Lung (tissue), 12 donors: Measurements from ENCODE around the gene HACD4. TPM values are rescaled to one million over a fixed set of nuclear protein-coding genes. Genes with fewer than 3 reads are reported as not detected.

Experiments
- ATAC-seq: fragments of 200-7000 bp; cut with Tn5 transposase; one replicate; pipeline ENCODE4 v1.9.1; 2020; ENCODE audit warnings: moderate number of reproducible peaks; ENCODE audit not compliant: insufficient read depth, low FRiP score
- DNase-seq, 3 donors: peaks; one replicate each; pipeline ENCODE4 v3.0.0-alpha.2; 2013 to 2017
- H3K27ac ChIP-seq, 2 donors: one replicate each; pipeline ENCODE4 v1.5.1; 2013; ENCODE audit warnings: mild to moderate bottlenecking in 2 of 2, moderate library complexity in 2 of 2, control low read depth in 1 of 2, inconsistent platforms in 1 of 2, low read depth in 1 of 2, low read length in 1 of 2
- H3K27me3 ChIP-seq, 3 donors: one replicate each; pipeline ENCODE4 v1.5.1; 2013; ENCODE audit warnings: low read length in 2 of 3; ENCODE audit not compliant: control insufficient read depth in 3 of 3, insufficient read depth in 3 of 3
- H3K36me3 ChIP-seq, 4 donors: one replicate each; pipeline ENCODE4 v1.5.1; 2013; ENCODE audit warnings: low read length in 4 of 4, mild to moderate bottlenecking in 1 of 4, moderate library complexity in 1 of 4; ENCODE audit not compliant: control insufficient read depth in 4 of 4, insufficient read depth in 4 of 4
- H3K4me1 ChIP-seq, 5 donors: one replicate each; pipeline ENCODE4 v1.5.1; 2013; ENCODE audit warnings: low read length in 5 of 5, mild to moderate bottlenecking in 2 of 5, moderate library complexity in 1 of 5; ENCODE audit not compliant: control insufficient read depth in 5 of 5, insufficient read depth in 5 of 5
- H3K4me3 ChIP-seq: one replicate; pipeline ENCODE4 v1.5.1; 2013; ENCODE audit warnings: mild to moderate bottlenecking, control low read depth, moderate library complexity
- H3K9ac ChIP-seq, 2 donors: one replicate each; pipeline ENCODE4 v1.5.1; 2013; ENCODE audit warnings: low read length in 2 of 2, control low read depth in 1 of 2; ENCODE audit not compliant: insufficient read depth in 1 of 2
- H3K9me3 ChIP-seq, 4 donors: one replicate each; pipeline ENCODE4 v1.5.1; 2013; ENCODE audit warnings: low read length in 3 of 4, mild to moderate bottlenecking in 1 of 4, moderate library complexity in 1 of 4; ENCODE audit not compliant: control insufficient read depth in 4 of 4, insufficient read depth in 3 of 4
- whole genome bisulfite sequencing, 2 donors: extraction: QIAGEN DNeasy Blood & Tissue Kit; methylation state at CpG; one replicate each; pipeline ENCODE4 v1.1.7; 2013; 5-methylcytosine and 5-hydroxymethylcytosine counted together
- polyA plus RNA-seq, 2 donors: library from polyadenylated mRNA; stranded (reverse); fragments of 200-250 nt; gene quantifications; one replicate each; pipeline ENCODE4 v1.2.1, GENCODE V29; 2013
- total RNA-seq, 2 donors: library from RNA; depleted of rRNA in 1 of 2; stranded (reverse); fragments of >200 nt in 1 of 2; gene quantifications; one replicate each; pipeline ENCODE4 v1.2.1, GENCODE V29; 2014 to 2021
- TF ChIP-seq, protein P1 (sequence below): IDR thresholded peaks from 2 replicates; pipeline ENCODE4 v1.5.1; 2012; ENCODE audit warnings: mild to moderate bottlenecking; ENCODE audit errors: control extremely low read depth, extremely low read depth
- donor health status: control.
- donor health status: control.
- donor health status: Bipolar disorder and iron deficiency.
- donor health status: healthy.
- donor health status: DM: yes; HTN: yes; CAD: no.

The HACD4 gene
- total and polyA plus RNA-seq, 4 donors: 2.7 to 15.2 (median 4.8) TPM

DNA sequence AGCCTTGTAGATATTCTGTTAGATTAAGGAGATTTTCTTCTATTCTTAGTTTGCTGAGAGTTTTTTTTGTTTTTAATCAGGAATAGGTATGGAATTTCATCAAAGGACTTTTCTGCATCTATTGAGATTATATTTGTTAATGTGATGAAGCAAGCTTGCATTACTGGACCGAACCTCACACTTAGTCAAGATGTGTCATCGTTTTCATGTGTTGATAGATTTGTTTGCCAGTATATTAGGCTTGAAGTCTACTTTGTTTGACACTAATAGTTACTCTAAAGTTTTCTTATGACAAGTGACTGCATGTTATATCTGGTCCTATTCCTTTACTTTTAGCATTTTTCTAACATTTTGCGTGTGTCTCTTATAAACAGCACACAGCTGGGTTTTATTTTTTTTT is 12.4 kb upstream of the HACD4 start:
- no peak for ATAC-seq
- no peaks in the 10 kb centered on the region for H3K4me1 ChIP-seq
- TF ChIP-seq, protein P1, sequence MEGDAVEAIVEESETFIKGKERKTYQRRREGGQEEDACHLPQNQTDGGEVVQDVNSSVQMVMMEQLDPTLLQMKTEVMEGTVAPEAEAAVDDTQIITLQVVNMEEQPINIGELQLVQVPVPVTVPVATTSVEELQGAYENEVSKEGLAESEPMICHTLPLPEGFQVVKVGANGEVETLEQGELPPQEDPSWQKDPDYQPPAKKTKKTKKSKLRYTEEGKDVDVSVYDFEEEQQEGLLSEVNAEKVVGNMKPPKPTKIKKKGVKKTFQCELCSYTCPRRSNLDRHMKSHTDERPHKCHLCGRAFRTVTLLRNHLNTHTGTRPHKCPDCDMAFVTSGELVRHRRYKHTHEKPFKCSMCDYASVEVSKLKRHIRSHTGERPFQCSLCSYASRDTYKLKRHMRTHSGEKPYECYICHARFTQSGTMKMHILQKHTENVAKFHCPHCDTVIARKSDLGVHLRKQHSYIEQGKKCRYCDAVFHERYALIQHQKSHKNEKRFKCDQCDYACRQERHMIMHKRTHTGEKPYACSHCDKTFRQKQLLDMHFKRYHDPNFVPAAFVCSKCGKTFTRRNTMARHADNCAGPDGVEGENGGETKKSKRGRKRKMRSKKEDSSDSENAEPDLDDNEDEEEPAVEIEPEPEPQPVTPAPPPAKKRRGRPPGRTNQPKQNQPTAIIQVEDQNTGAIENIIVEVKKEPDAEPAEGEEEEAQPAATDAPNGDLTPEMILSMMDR: no peak
- H3K27me3 ChIP-seq: no peaks in the 10 kb centered on the region
- no peak overlapping the region for H3K9ac ChIP-seq
- H3K27ac ChIP-seq: no peak overlapping the region
- DNase-seq: no peak
- H3K9me3 ChIP-seq: peaks cover 0 to 1% (median 0%) of the 10 kb centered on the region in 4 donors
- WGBS, 2 donors: 83 to 95% methylated on average over 3 of the region's 3 CpGs
- no peak overlapping the region for H3K4me3 ChIP-seq
- H3K36me3 ChIP-seq: no peaks in the 10 kb centered on the region

DNA sequence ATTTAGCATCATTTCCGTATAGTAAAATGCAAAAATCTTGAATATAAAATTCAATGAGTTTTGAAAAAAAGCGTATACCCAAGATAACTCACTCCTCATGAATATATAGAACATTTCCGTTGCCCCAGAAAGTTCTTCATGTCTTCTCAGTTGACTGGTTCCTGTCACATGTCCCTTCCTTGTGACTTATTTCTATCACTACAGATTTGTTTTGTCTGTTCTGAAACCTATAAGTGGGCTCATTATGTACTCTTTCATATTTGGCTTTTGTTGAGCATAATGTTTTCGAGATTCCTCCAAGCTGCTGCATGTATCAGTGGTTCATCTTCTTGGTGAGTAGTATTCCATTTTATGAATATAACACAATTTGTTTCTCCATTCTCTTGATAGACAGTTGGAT is 11.0 kb upstream of the HACD4 start:
- Histone ChIP-seq H3K36me3 (no peaks in the 10 kb centered on the region), H3K27me3 (no peaks in the 10 kb centered on the region), H3K9me3 (no peaks in the 10 kb centered on the region), H3K9ac (no peak overlapping the region), H3K4me3 (no peak overlapping the region), H3K4me1 (no peaks in the 10 kb centered on the region), H3K27ac (no peak overlapping the region)
- DNase-seq: no peak
- TF ChIP-seq, protein P1: no peak
- 95% methylated on average over 4 of the region's 4 CpGs for WGBS, 2 donors
- no peak for ATAC-seq

DNA sequence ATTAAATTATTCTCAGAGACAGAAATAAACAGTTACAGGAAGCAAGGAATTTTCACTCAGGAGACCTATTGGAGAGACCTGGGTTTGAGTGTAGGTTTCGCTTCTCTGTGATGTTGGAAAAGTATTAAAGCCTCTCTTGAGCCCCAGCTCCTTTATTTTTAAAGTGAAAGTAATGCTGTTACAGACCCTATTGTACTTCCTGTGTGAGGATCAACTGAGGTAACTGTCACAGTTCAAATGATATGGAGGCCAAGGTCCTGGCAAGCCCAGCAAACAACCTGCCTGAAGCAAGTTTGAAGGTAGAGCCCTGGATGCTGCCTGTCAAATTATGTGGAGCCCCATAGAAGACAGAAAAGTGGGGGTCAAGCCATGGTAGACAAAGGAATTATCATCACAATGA is 7.9 kb upstream of the HACD4 start:
- Histone ChIP-seq H3K9ac (no peak overlapping the region), H3K27ac (no peak overlapping the region), H3K4me3 (no peak overlapping the region), H3K27me3 (no peaks in the 10 kb centered on the region), H3K4me1 (no peaks in the 10 kb centered on the region), H3K36me3 (no peaks in the 10 kb centered on the region), H3K9me3 (no peaks in the 10 kb centered on the region)
- 96% methylated on average over 1 of the region's 1 CpG for WGBS, 2 donors
- TF ChIP-seq, protein P1: no peak
- ATAC-seq (no peak), DNase-seq (no peak)

DNA sequence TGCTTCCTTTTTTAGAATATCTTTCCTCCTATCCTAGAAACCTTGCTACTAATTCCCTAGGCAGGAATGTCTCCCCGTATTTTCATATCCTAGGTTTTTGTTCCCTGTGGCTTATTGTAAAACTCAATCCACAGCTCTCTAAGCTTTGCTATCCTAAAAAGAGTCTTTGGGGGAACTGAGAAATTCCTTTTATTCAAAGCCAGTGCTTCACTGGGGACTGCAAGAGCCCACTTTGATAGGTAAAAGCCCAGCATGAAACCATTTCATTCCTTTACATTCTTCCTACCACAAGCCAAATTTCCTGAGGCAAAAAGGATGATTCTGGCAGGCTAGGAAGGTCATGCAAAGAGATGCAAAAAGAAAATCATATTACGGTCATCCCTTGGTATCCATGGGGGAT is 5.8 kb upstream of the HACD4 start:
- DNase-seq (no peak), ATAC-seq (no peak)
- no peak overlapping the region for H3K27ac ChIP-seq
- no peaks in the 10 kb centered on the region for H3K27me3 ChIP-seq
- H3K4me1 ChIP-seq: no peaks in the 10 kb centered on the region
- TF ChIP-seq, protein P1: no peak
- no peaks in the 10 kb centered on the region for H3K36me3 ChIP-seq
- WGBS, 2 donors: 98% methylated on average over 2 of the region's 2 CpGs
- no peak overlapping the region for H3K4me3 ChIP-seq
- no peaks in the 10 kb centered on the region for H3K9me3 ChIP-seq
- no peak overlapping the region for H3K9ac ChIP-seq
